Measurements from ENCODE around the gene FOSB. TPM values are rescaled to one million over a fixed set of nuclear protein-coding genes. Genes with fewer than 3 reads are reported as not detected.

Gene FOSB
- total and polyA plus RNA-seq, 9 of the 15 experiments (the other 6 are each of a cell fraction or from before 2014, with no cell fraction given), result 0.11 to 2.7 (median 0.73) TPM

- TF ChIP-seq EWSR1 (IDR thresholded peaks at IDR 0.05; ENCODE audit: borderline replicate concordance, low read depth, partially characterized antibody) (no peak), ZNF124 (CRISPR knock-in tag; IDR thresholded peaks at IDR 0.05) (no peak), ZFP1 (CRISPR knock-in tag; IDR thresholded peaks at IDR 0.05) (no peak), CTBP1 (IDR thresholded peaks at IDR 0.05; ENCODE audit: borderline replicate concordance) (peak; percentile 54; the same call in 1 of the 2 replicates), MEF2D (tag; conservative IDR thresholded peaks at IDR 0.05; ENCODE audit: low read depth) (peak; percentile 85), HNRNPL (IDR thresholded peaks at IDR 0.05; ENCODE audit: low read depth, low read length) (no peak), ZNF384 (IDR thresholded peaks at IDR 0.05; ENCODE audit: low read depth, low read length) (no peak), NFE2 (IDR thresholded peaks at IDR 0.05; ENCODE audit: low read depth) (no peak), PCBP2 (IDR thresholded peaks at IDR 0.05; ENCODE audit: low read depth, low read length, poor library complexity, severe bottlenecking) (no peak), SIN3A (IDR thresholded peaks at IDR 0.05; ENCODE audit: borderline replicate concordance in 2 of 2, control insufficient read depth in 1 of 2, low read depth in 2 of 2, low read length in 2 of 2) (no peak), POU5F1 (IDR thresholded peaks at IDR 0.05; ENCODE audit: borderline replicate concordance, low read depth, low read length, partially characterized antibody) (no peak), MTA1 (IDR thresholded peaks at IDR 0.05; ENCODE audit: borderline replicate concordance) (0 out of 2 replicates have a peak, but pooled peaks have one; percentile 40), PREB (CRISPR knock-in tag; IDR thresholded peaks at IDR 0.05) (no peak), CXXC5 (CRISPR knock-in tag; IDR thresholded peaks at IDR 0.05) (peak; percentile 69), ZNF696 (CRISPR knock-in tag; conservative IDR thresholded peaks at IDR 0.05) (no peak), ARID3B (CRISPR knock-in tag; IDR thresholded peaks at IDR 0.05; ENCODE audit: borderline replicate concordance) (no peak), NFXL1 (CRISPR knock-in tag; IDR thresholded peaks at IDR 0.05) (no peak), ZNF282 (CRISPR knock-in tag; IDR thresholded peaks at IDR 0.05) (no peak), EGR1 (conservative IDR thresholded peaks at IDR 0.05) (no peak), PHF20 (IDR thresholded peaks at IDR 0.05; ENCODE audit: partially characterized antibody) (peak; percentile 60), KDM2B (CRISPR knock-in tag; IDR thresholded peaks at IDR 0.05) (peak; percentile 48; the same call in 1 of the 2 replicates), HMG20A (CRISPR knock-in tag; conservative IDR thresholded peaks at IDR 0.05) (no peak), ZKSCAN8 (CRISPR knock-in tag; IDR thresholded peaks at IDR 0.05) (no peak)
Measured at GRCh38 chr19:45428384-45429231, 39.2 kb upstream of the FOSB start (continued).
